GM21367 (cell line): ENCODE measurements around the gene TAF9B.
"Not testable (repeated sequence)": the region's sequence is repeated elsewhere in the genome, so short reads cannot be mapped to it uniquely, and the experiment has no call there.

Experiments
- ATAC-seq: cut with Tn5 transposase; IDR thresholded peaks from one replicate; pipeline ENCODE4 v1.9.1; 2021; ENCODE audit not compliant: unreplicated experiment

TAF9B gene

GRCh38 chrX:78139160-78140123, at the start of gene TAF9B:
TSS of gene TAF9B (minus strand) at chrX:78139650. CDS start at chrX:78139611, 39 bp downstream.
- peak; percentile 96 for ATAC-seq

GRCh38 chrX:78182881-78183280, 43.4 kb upstream of the TAF9B start:
- no peak for ATAC-seq

GRCh38 chrX:78181307-78181706, 41.9 kb upstream of the TAF9B start:
- no peak for ATAC-seq

- no peak for ATAC-seq
Observed at GRCh38 chrX:78168065-78168464, 28.6 kb upstream of the TAF9B start.

GRCh38 chrX:78165425-78165824, 26.0 kb upstream of the TAF9B start:
- ATAC-seq, result no peak

- ATAC-seq, result not testable (repeated sequence)
Observed at GRCh38 chrX:78163175-78163574, 23.7 kb upstream of the TAF9B start.

GRCh38 chrX:78160711-78161110, 21.3 kb upstream of the TAF9B start:
- not testable (repeated sequence) for ATAC-seq

- not testable (repeated sequence) for ATAC-seq
Observed at GRCh38 chrX:78157846-78158245, 18.4 kb upstream of the TAF9B start.

- not testable (repeated sequence) for ATAC-seq
Observed at GRCh38 chrX:78157373-78157772, 17.9 kb upstream of the TAF9B start.

GRCh38 chrX:78147002-78147540, 7.6 kb upstream of the TAF9B start:
- ATAC-seq, result not testable (repeated sequence)

- ATAC-seq, result no peak
Observed at GRCh38 chrX:78140206-78140605, 756 bp upstream of the TAF9B start.

GRCh38 chrX:78133238-78133960, 6.1 kb downstream of the TAF9B start:
- no peak for ATAC-seq

GRCh38 chrX:78131117-78131516, 8.3 kb downstream of the TAF9B start:
- no peak for ATAC-seq

GRCh38 chrX:78130396-78130795, 9.1 kb downstream of the TAF9B start:
- ATAC-seq, result no peak

GRCh38 chrX:78129714-78130113, 9.7 kb downstream of the TAF9B start:
- no peak for ATAC-seq

GRCh38 chrX:78125781-78126180, 13.7 kb downstream of the TAF9B start:
- not testable (repeated sequence) for ATAC-seq

GRCh38 chrX:78125148-78125547, 14.3 kb downstream of the TAF9B start:
- no peak for ATAC-seq

GRCh38 chrX:78124307-78124706, 15.1 kb downstream of the TAF9B start:
- ATAC-seq, result no peak

- ATAC-seq, result no peak
Observed at GRCh38 chrX:78123190-78123589, 16.3 kb downstream of the TAF9B start.

GRCh38 chrX:78119521-78120227, 19.8 kb downstream of the TAF9B start:
- ATAC-seq, result no peak

- ATAC-seq, result no peak
Observed at GRCh38 chrX:78118628-78119027, 20.8 kb downstream of the TAF9B start.
